Progenitor cell of endocrine pancreas (in vitro differentiated cells): ENCODE results near the gene DPP10. TPM values are rescaled to one million over a fixed set of nuclear protein-coding genes. Genes with fewer than 3 reads are reported as not detected.

Experiments
- DNase-seq: peaks from one replicate; pipeline ENCODE4 v3.0.0; 2021; ENCODE audit warnings: low spot score; ENCODE audit not compliant: unreplicated experiment
- H3K27ac Mint-ChIP-seq: 2 replicates; pipeline ENCODE4 v1.8.0; 2021; ENCODE audit warnings: mild to moderate bottlenecking, moderate library complexity, mixed read lengths
- H3K27me3 Mint-ChIP-seq: 2 replicates; pipeline ENCODE4 v1.8.0; 2021; ENCODE audit warnings: mixed read lengths
- H3K36me3 Mint-ChIP-seq: 2 replicates; pipeline ENCODE4 v1.8.0; 2022; ENCODE audit warnings: mixed read lengths; ENCODE audit not compliant: insufficient read depth
- H3K4me1 Mint-ChIP-seq: 2 replicates; pipeline ENCODE4 v1.8.0; 2021; ENCODE audit warnings: low read depth, mixed read lengths
- H3K4me3 Mint-ChIP-seq: 2 replicates; pipeline ENCODE4 v1.8.0; 2021; ENCODE audit warnings: low read depth, mild to moderate bottlenecking, moderate library complexity, mixed read lengths
- H3K9me3 Mint-ChIP-seq: 2 replicates; pipeline ENCODE4 v1.8.0; 2021; ENCODE audit warnings: low read depth, mixed read lengths
- total RNA-seq: library from RNA; stranded (reverse); gene quantifications from 2 replicates; pipeline ENCODE4 v1.2.1, GENCODE V29; 2021
- TF ChIP-seq, protein P1 (sequence below): fragments of 200-600 bp; sonication (generic); IDR thresholded peaks from one replicate; pipeline ENCODE4 v1.5.0; 2021; ENCODE audit warnings: antibody characterized with exemption, mild to moderate bottlenecking; ENCODE audit not compliant: unreplicated experiment

Gene DPP10
- total RNA-seq, 1 donor from 2014 or later, result 44.6 TPM

GRCh38 chr2:115122701-115123100, 680.3 kb downstream of the DPP10 start:
- Mint-ChIP-seq H3K4me3 (no peak overlapping the region), H3K9me3 (peaks cover 4% of the 10 kb centered on the region), H3K36me3 (no peaks in the 10 kb centered on the region), H3K27me3 (no peaks in the 10 kb centered on the region), H3K27ac (no peak overlapping the region), H3K4me1 (peaks cover 12% of the 10 kb centered on the region)
- DNase-seq, result no peak
- TF ChIP-seq, protein P1, sequence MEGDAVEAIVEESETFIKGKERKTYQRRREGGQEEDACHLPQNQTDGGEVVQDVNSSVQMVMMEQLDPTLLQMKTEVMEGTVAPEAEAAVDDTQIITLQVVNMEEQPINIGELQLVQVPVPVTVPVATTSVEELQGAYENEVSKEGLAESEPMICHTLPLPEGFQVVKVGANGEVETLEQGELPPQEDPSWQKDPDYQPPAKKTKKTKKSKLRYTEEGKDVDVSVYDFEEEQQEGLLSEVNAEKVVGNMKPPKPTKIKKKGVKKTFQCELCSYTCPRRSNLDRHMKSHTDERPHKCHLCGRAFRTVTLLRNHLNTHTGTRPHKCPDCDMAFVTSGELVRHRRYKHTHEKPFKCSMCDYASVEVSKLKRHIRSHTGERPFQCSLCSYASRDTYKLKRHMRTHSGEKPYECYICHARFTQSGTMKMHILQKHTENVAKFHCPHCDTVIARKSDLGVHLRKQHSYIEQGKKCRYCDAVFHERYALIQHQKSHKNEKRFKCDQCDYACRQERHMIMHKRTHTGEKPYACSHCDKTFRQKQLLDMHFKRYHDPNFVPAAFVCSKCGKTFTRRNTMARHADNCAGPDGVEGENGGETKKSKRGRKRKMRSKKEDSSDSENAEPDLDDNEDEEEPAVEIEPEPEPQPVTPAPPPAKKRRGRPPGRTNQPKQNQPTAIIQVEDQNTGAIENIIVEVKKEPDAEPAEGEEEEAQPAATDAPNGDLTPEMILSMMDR, result no peak

DNA sequence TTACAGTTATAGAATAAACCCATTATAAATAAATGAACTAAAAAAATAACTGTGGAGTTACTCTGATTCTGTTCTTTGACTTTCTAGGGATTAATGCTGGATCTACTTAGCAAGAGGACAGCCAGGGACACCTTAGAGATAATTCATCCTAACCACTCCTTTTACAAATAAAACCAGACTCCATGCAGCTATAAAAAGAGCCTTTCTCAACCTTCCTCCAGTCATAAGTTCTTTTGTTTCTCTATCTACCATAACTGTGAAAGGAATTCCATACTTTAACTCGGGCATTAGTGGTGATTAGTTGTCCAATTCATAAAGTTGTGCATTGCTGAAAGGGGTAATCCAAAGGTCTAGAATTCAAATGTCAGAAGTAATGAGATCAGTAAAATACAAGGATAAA, 682.4 kb downstream of the DPP10 start:
- DNase-seq, result no peak
- TF ChIP-seq, protein P1, result no peak
- peaks cover 4% of the 10 kb centered on the region for H3K9me3 Mint-ChIP-seq
- no peaks in the 10 kb centered on the region for H3K36me3 Mint-ChIP-seq
- no peak overlapping the region for H3K27ac Mint-ChIP-seq
- no peak overlapping the region for H3K4me3 Mint-ChIP-seq
- H3K27me3 Mint-ChIP-seq, result peaks cover 5% of the 10 kb centered on the region
- H3K4me1 Mint-ChIP-seq, result peaks cover 26% of the 10 kb centered on the region

- Mint-ChIP-seq H3K27me3 (peaks cover 15% of the 10 kb centered on the region), H3K4me3 (no peak overlapping the region), H3K9me3 (no peaks in the 10 kb centered on the region), H3K27ac (no peak overlapping the region), H3K36me3 (no peaks in the 10 kb centered on the region), H3K4me1 (peaks cover 25% of the 10 kb centered on the region)
- DNase-seq, result no peak
- TF ChIP-seq, protein P1, result no peak
Observed at GRCh38 chr2:115129536-115129935, 687.1 kb downstream of the DPP10 start.

GRCh38 chr2:115160531-115161080, 718.2 kb downstream of the DPP10 start:
- Mint-ChIP-seq H3K27ac (peak overlapping the region; percentile 88), H3K27me3 (peaks cover 15% of the 10 kb centered on the region), H3K9me3 (no peaks in the 10 kb centered on the region), H3K36me3 (no peaks in the 10 kb centered on the region), H3K4me3 (peak overlapping the region; percentile 79), H3K4me1 (peaks cover 27% of the 10 kb centered on the region)
- DNase-seq, result no peak
- TF ChIP-seq, protein P1, result no peak

DNA sequence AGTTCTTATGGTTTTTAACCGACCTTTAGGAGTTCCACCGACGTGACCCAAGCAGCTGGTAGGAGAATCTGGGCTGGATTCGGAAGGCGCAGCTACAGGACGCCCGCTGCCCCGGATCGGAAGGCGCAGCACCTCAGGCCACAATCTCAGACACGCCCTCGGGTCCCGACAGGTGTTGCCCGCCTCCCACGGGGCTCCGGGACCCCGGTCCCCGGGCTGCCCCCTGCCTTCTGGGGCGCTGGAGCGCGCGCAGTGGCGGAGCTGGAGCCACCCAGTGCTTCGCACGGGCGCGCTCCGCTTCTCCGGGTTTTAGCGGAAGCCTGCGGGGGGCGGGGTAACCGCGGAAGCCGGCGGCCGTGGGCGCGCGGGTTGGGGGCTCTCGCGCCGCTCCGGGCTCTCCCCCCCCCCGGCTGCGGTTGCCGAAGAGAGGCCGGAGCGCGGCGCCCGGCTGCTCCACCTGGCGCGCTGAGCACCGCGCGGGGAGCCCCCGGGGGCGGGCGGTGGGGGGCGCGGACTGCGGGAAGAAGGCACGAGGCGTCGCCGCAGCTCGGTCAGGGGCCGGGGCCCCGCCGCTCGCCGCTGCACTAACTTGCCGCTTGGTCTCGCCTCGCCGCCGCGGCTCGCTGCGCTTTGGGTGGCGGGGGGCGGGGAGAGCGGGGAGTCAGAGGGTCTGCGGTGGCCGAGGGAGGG, 718.8 kb downstream of the DPP10 start:
- DNase-seq, result peak; percentile 59
- Mint-ChIP-seq H3K4me1 (peaks cover 28% of the 10 kb centered on the region), H3K27ac (peak overlapping the region; percentile 88), H3K27me3 (peaks cover 15% of the 10 kb centered on the region), H3K36me3 (no peaks in the 10 kb centered on the region), H3K9me3 (no peaks in the 10 kb centered on the region), H3K4me3 (peak overlapping the region; percentile 79)
- TF ChIP-seq, protein P1, result no peak
